ENCODE data around the gene SMARCAL1. TPM values are rescaled to one million over a fixed set of nuclear protein-coding genes. Genes with fewer than 3 reads are reported as not detected.
A peak's percentile ranks its signal among the peaks of the same experiment; 100 is the strongest.

The SMARCAL1 gene
- polyA plus RNA-seq, 2 donors, result 5.4 to 6.7 TPM

- H3K4me1 ChIP-seq (ENCODE audit: control insufficient read depth in 2 of 2, insufficient read depth in 2 of 2, low read length in 1 of 2), result peaks cover 0 to 7% of the 10 kb centered on the region in 2 donors
- 96 to 98% methylated on average over 1 of the region's 1 CpG for WGBS, 2 donors
Observed at GRCh38 chr2:216493334-216493685, 81.0 kb downstream of the SMARCAL1 start.

GRCh38 chr2:216495656-216496055 is 83.4 kb downstream of the SMARCAL1 start:
- Histone ChIP-seq H3K4me1 (ENCODE audit: control insufficient read depth in 2 of 2, insufficient read depth in 2 of 2, low read length in 1 of 2) (peaks cover 0 to 7% of the 10 kb centered on the region in 2 donors), H3K36me3 (ENCODE audit: control insufficient read depth in 2 of 2, insufficient read depth in 2 of 2, low read length in 1 of 2) (peaks cover 0 to 5% of the 10 kb centered on the region in 2 donors), H3K27ac (ENCODE audit: low read depth in 2 of 2, low read length in 1 of 2) (no peak overlapping the region), H3K9me3 (ENCODE audit: control insufficient read depth in 2 of 2, insufficient read depth in 1 of 2, low read depth in 1 of 2, low read length in 1 of 2) (no peaks in the 10 kb centered on the region), H3K4me3 (ENCODE audit: low read depth in 1 of 2, low read length in 2 of 2) (no peak overlapping the region), H3K27me3 (ENCODE audit: control insufficient read depth in 1 of 2, insufficient read depth in 2 of 2, low read length in 2 of 2) (no peaks in the 10 kb centered on the region)
- 59 to 64% methylated on average over 2 of the region's 2 CpGs for WGBS, 2 donors

More at GRCh38 chr2:216493334-216493685, 81.0 kb downstream of the SMARCAL1 start:
- no peaks in the 10 kb centered on the region for H3K27me3 ChIP-seq (ENCODE audit: control insufficient read depth in 1 of 2, insufficient read depth in 2 of 2, low read length in 2 of 2)
- H3K36me3 ChIP-seq (ENCODE audit: control insufficient read depth in 2 of 2, insufficient read depth in 2 of 2, low read length in 1 of 2), result no peaks in the 10 kb centered on the region
- H3K4me3 ChIP-seq (ENCODE audit: low read depth in 1 of 2, low read length in 2 of 2), result no peak overlapping the region
- no peak overlapping the region for H3K27ac ChIP-seq (ENCODE audit: low read depth in 2 of 2, low read length in 1 of 2)
- no peaks in the 10 kb centered on the region for H3K9me3 ChIP-seq (ENCODE audit: control insufficient read depth in 2 of 2, insufficient read depth in 1 of 2, low read depth in 1 of 2, low read length in 1 of 2)

- peaks cover 0 to 7% of the 10 kb centered on the region in 2 donors for H3K4me1 ChIP-seq (ENCODE audit: control insufficient read depth in 2 of 2, insufficient read depth in 2 of 2, low read length in 1 of 2)
- H3K27me3 ChIP-seq (ENCODE audit: control insufficient read depth in 1 of 2, insufficient read depth in 2 of 2, low read length in 2 of 2), result no peaks in the 10 kb centered on the region
- H3K27ac ChIP-seq (ENCODE audit: low read depth in 2 of 2, low read length in 1 of 2), result peak overlapping the region in 1 of 2 donors; percentile 89
- H3K9me3 ChIP-seq (ENCODE audit: control insufficient read depth in 2 of 2, insufficient read depth in 1 of 2, low read depth in 1 of 2, low read length in 1 of 2), result no peaks in the 10 kb centered on the region
- H3K4me3 ChIP-seq (ENCODE audit: low read depth in 1 of 2, low read length in 2 of 2), result peak overlapping the region; percentile 82 to 93
- peaks cover 6 to 8% of the 10 kb centered on the region in 2 donors for H3K36me3 ChIP-seq (ENCODE audit: control insufficient read depth in 2 of 2, insufficient read depth in 2 of 2, low read length in 1 of 2)
- 88 to 91% methylated on average over 6 of the region's 6 CpGs for WGBS, 2 donors
Observed at GRCh38 chr2:216497382-216498069, 85.2 kb downstream of the SMARCAL1 start.

- H3K27ac ChIP-seq (ENCODE audit: low read depth in 2 of 2, low read length in 1 of 2), result peak overlapping the region; percentile 89 to 92
- whole genome bisulfite sequencing, 2 donors, result 25 to 34% methylated on average over 6 of the region's 6 CpGs
- peaks cover 7 to 12% of the 10 kb centered on the region in 2 donors for H3K36me3 ChIP-seq (ENCODE audit: control insufficient read depth in 2 of 2, insufficient read depth in 2 of 2, low read length in 1 of 2)
- peak overlapping the region; percentile 82 to 93 for H3K4me3 ChIP-seq (ENCODE audit: low read depth in 1 of 2, low read length in 2 of 2)
- H3K27me3 ChIP-seq (ENCODE audit: control insufficient read depth in 1 of 2, insufficient read depth in 2 of 2, low read length in 2 of 2), result no peaks in the 10 kb centered on the region
- peaks cover 0 to 7% of the 10 kb centered on the region in 2 donors for H3K4me1 ChIP-seq (ENCODE audit: control insufficient read depth in 2 of 2, insufficient read depth in 2 of 2, low read length in 1 of 2)
- no peaks in the 10 kb centered on the region for H3K9me3 ChIP-seq (ENCODE audit: control insufficient read depth in 2 of 2, insufficient read depth in 1 of 2, low read depth in 1 of 2, low read length in 1 of 2)
Observed at GRCh38 chr2:216498070-216498378, 85.7 kb downstream of the SMARCAL1 start.

- H3K9me3 ChIP-seq (ENCODE audit: control insufficient read depth in 2 of 2, insufficient read depth in 1 of 2, low read depth in 1 of 2, low read length in 1 of 2), result no peaks in the 10 kb centered on the region
- peak within 1 kb of the TSS; percentile 89 to 92 for H3K27ac ChIP-seq (ENCODE audit: low read depth in 2 of 2, low read length in 1 of 2)
- peaks cover 0 to 7% of the 10 kb centered on the region in 2 donors for H3K4me1 ChIP-seq (ENCODE audit: control insufficient read depth in 2 of 2, insufficient read depth in 2 of 2, low read length in 1 of 2)
- H3K36me3 ChIP-seq (ENCODE audit: control insufficient read depth in 2 of 2, insufficient read depth in 2 of 2, low read length in 1 of 2), result peaks cover 7 to 12% of the 10 kb centered on the region in 2 donors
- H3K4me3 ChIP-seq (ENCODE audit: low read depth in 1 of 2, low read length in 2 of 2), result peak within 1 kb of the TSS; percentile 82 to 93
- 1% methylated on average over 54 of the region's 54 CpGs for WGBS, 2 donors
- no peaks in the 10 kb centered on the region for H3K27me3 ChIP-seq (ENCODE audit: control insufficient read depth in 1 of 2, insufficient read depth in 2 of 2, low read length in 2 of 2)
Observed at GRCh38 chr2:216498379-216499352, 86.4 kb downstream of the SMARCAL1 start, which contains the start of gene RPL37A. Gene RPL37A, plus strand, starts transcription at chr2:216498844. Its CDS starts 31 bp downstream, at chr2:216498875.

GRCh38 chr2:216499641-216500218 is 87.4 kb downstream of the SMARCAL1 start:
- WGBS, 2 donors, result 11 to 12% methylated on average over 6 of the region's 6 CpGs
- no peaks in the 10 kb centered on the region for H3K27me3 ChIP-seq (ENCODE audit: control insufficient read depth in 1 of 2, insufficient read depth in 2 of 2, low read length in 2 of 2)
- no peak overlapping the region for H3K27ac ChIP-seq (ENCODE audit: low read depth in 2 of 2, low read length in 1 of 2)
- peaks cover 10 to 18% of the 10 kb centered on the region in 2 donors for H3K36me3 ChIP-seq (ENCODE audit: control insufficient read depth in 2 of 2, insufficient read depth in 2 of 2, low read length in 1 of 2)
- no peaks in the 10 kb centered on the region for H3K9me3 ChIP-seq (ENCODE audit: control insufficient read depth in 2 of 2, insufficient read depth in 1 of 2, low read depth in 1 of 2, low read length in 1 of 2)
- peak overlapping the region; percentile 82 to 93 for H3K4me3 ChIP-seq (ENCODE audit: low read depth in 1 of 2, low read length in 2 of 2)
- peaks cover 0 to 7% of the 10 kb centered on the region in 2 donors for H3K4me1 ChIP-seq (ENCODE audit: control insufficient read depth in 2 of 2, insufficient read depth in 2 of 2, low read length in 1 of 2)

- Histone ChIP-seq H3K27ac (ENCODE audit: low read depth in 2 of 2, low read length in 1 of 2) (no peak overlapping the region), H3K4me1 (ENCODE audit: control insufficient read depth in 2 of 2, insufficient read depth in 2 of 2, low read length in 1 of 2) (peaks cover 0 to 7% of the 10 kb centered on the region in 2 donors), H3K9me3 (ENCODE audit: control insufficient read depth in 2 of 2, insufficient read depth in 1 of 2, low read depth in 1 of 2, low read length in 1 of 2) (no peaks in the 10 kb centered on the region), H3K4me3 (ENCODE audit: low read depth in 1 of 2, low read length in 2 of 2) (peak overlapping the region in 1 of 2 donors; percentile 93), H3K36me3 (ENCODE audit: control insufficient read depth in 2 of 2, insufficient read depth in 2 of 2, low read length in 1 of 2) (peaks cover 10 to 18% of the 10 kb centered on the region in 2 donors), H3K27me3 (ENCODE audit: control insufficient read depth in 1 of 2, insufficient read depth in 2 of 2, low read length in 2 of 2) (no peaks in the 10 kb centered on the region)
- WGBS, 2 donors, result 88 to 91% methylated on average over 2 of the region's 2 CpGs
Observed at GRCh38 chr2:216500572-216500971, 88.3 kb downstream of the SMARCAL1 start.

GRCh38 chr2:216501854-216502253 is 89.6 kb downstream of the SMARCAL1 start:
- H3K27ac ChIP-seq (ENCODE audit: low read depth in 2 of 2, low read length in 1 of 2), result no peak overlapping the region
- 75 to 80% methylated on average over 8 of the region's 8 CpGs for WGBS, 2 donors
- no peaks in the 10 kb centered on the region for H3K27me3 ChIP-seq (ENCODE audit: control insufficient read depth in 1 of 2, insufficient read depth in 2 of 2, low read length in 2 of 2)
- H3K36me3 ChIP-seq (ENCODE audit: control insufficient read depth in 2 of 2, insufficient read depth in 2 of 2, low read length in 1 of 2), result peaks cover 10 to 18% of the 10 kb centered on the region in 2 donors
- no peaks in the 10 kb centered on the region for H3K9me3 ChIP-seq (ENCODE audit: control insufficient read depth in 2 of 2, insufficient read depth in 1 of 2, low read depth in 1 of 2, low read length in 1 of 2)
- H3K4me3 ChIP-seq (ENCODE audit: low read depth in 1 of 2, low read length in 2 of 2), result no peak overlapping the region
- H3K4me1 ChIP-seq (ENCODE audit: control insufficient read depth in 2 of 2, insufficient read depth in 2 of 2, low read length in 1 of 2), result peaks cover 0 to 7% of the 10 kb centered on the region in 2 donors

GRCh38 chr2:216502381-216503158 is 90.3 kb downstream of the SMARCAL1 start:
- 77% methylated on average over 7 of the region's 7 CpGs for WGBS, 2 donors
- peaks cover 10 to 18% of the 10 kb centered on the region in 2 donors for H3K36me3 ChIP-seq (ENCODE audit: control insufficient read depth in 2 of 2, insufficient read depth in 2 of 2, low read length in 1 of 2)
- H3K9me3 ChIP-seq (ENCODE audit: control insufficient read depth in 2 of 2, insufficient read depth in 1 of 2, low read depth in 1 of 2, low read length in 1 of 2), result no peaks in the 10 kb centered on the region
- H3K4me1 ChIP-seq (ENCODE audit: control insufficient read depth in 2 of 2, insufficient read depth in 2 of 2, low read length in 1 of 2), result peaks cover 0 to 7% of the 10 kb centered on the region in 2 donors
- H3K27ac ChIP-seq (ENCODE audit: low read depth in 2 of 2, low read length in 1 of 2), result no peak overlapping the region
- no peaks in the 10 kb centered on the region for H3K27me3 ChIP-seq (ENCODE audit: control insufficient read depth in 1 of 2, insufficient read depth in 2 of 2, low read length in 2 of 2)
- H3K4me3 ChIP-seq (ENCODE audit: low read depth in 1 of 2, low read length in 2 of 2), result no peak overlapping the region

Measured in esophagus (tissue), 2 donors.